HepG2 (cell line): ENCODE data around the gene HDAC4.

ENCODE experiments used
- EP300 ChIP-seq, 3 experiments: sonication (generic) in 1 of 3; formaldehyde crosslinking in 1 of 3; IDR thresholded peaks; 2 replicates each; pipeline versions ENCODE4 v1.5.1 to v1.6.1; 2011 to 2020; ENCODE audit warnings: low read depth in 2 of 3, low read length in 2 of 3, borderline replicate concordance in 1 of 3, improper control_type of control experiment in 1 of 3, mild to moderate bottlenecking in 1 of 3, missing genetic modification reagents in 1 of 3, moderate library complexity in 1 of 3
- RBFOX2 ChIP-seq: fragments of 200-400 bp; formaldehyde crosslinking; IDR thresholded peaks from 2 replicates; pipeline ENCODE4 v1.6.1; 2017; ENCODE audit warnings: low read depth, mild to moderate bottlenecking, low read length
- ZNF260 ChIP-seq: sonication (generic); formaldehyde crosslinking; IDR thresholded peaks from 2 replicates; pipeline ENCODE4 v1.4.0; 2020; ENCODE audit warnings: missing genetic modification reagents, low read depth, mild to moderate bottlenecking, borderline replicate concordance
- ZNF337 ChIP-seq: sonication (generic); formaldehyde crosslinking; IDR thresholded peaks from 2 replicates; pipeline ENCODE4 v1.5.1; 2020; ENCODE audit warnings: missing genetic modification reagents, low read depth, mild to moderate bottlenecking, borderline replicate concordance
- TF ChIP-seq, protein P1 (sequence below), 2 experiments: sonication (generic) in 1 of 2; formaldehyde crosslinking in 1 of 2; IDR thresholded peaks; 2 replicates each; pipeline versions ENCODE4 v1.4.0 to v1.6.1; 2018 to 2020; ENCODE audit warnings: missing genetic modification reagents in 2 of 2, borderline replicate concordance in 1 of 2, low read depth in 1 of 2, mild to moderate bottlenecking in 1 of 2, missing biosample characterization in 1 of 2
- TF ChIP-seq, protein P2 (sequence below): sonication (generic); formaldehyde crosslinking; IDR thresholded peaks from 2 replicates; pipeline ENCODE4 v1.5.1; 2020; ENCODE audit warnings: mild to moderate bottlenecking, missing genetic modification reagents
- TF ChIP-seq, protein P3 (sequence below), 2 experiments: sonication (generic) in 1 of 2; formaldehyde crosslinking in 1 of 2; IDR thresholded peaks; 2 replicates each; pipeline versions ENCODE4 v1.6.1 to v1.9.0; 2014 to 2022; ENCODE audit warnings: antibody characterized with exemption in 1 of 2, borderline replicate concordance in 1 of 2, inconsistent platforms in 1 of 2, low read depth in 1 of 2, missing genetic modification reagents in 1 of 2

DNA sequence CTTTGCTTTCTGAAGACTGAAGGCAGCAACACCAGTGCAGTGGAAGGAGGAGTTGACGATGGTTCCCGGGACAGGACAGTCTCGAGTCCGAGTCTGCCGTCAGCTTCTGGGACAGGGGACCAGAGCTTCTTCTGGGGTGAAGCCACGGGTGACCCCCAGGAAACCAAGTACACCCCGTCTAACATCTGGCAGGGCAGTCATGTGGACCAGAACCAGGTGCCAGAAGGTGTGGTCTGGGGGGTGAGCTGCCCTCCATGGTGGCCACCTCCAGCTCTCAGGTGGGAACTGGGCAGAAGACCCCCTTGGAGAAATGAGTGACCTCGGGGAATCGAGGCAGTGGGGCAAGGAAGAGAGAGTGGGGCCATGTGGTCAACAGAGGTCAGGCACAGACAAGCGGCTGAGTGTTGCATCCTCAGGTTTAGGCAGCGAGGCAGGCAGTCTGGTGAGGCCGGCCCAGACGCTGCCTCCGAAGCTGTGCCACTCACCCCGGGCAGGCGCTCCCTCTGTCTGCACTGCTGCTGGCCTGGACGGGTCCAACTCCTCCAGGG is 204.3 kb downstream of the HDAC4 start:
- TF ChIP-seq EP300 (IDR thresholded peaks at IDR 0.05; ENCODE audit: low read depth in 2 of 2, low read length in 2 of 2) (no peak), EP300 (CRISPR knock-in tag; IDR thresholded peaks at IDR 0.05; ENCODE audit: borderline replicate concordance) (no peak), RBFOX2 (no peak), ZNF260 (CRISPR knock-in tag) (no peak), ZNF337 (CRISPR knock-in tag) (no peak)
- TF ChIP-seq, protein P1, sequence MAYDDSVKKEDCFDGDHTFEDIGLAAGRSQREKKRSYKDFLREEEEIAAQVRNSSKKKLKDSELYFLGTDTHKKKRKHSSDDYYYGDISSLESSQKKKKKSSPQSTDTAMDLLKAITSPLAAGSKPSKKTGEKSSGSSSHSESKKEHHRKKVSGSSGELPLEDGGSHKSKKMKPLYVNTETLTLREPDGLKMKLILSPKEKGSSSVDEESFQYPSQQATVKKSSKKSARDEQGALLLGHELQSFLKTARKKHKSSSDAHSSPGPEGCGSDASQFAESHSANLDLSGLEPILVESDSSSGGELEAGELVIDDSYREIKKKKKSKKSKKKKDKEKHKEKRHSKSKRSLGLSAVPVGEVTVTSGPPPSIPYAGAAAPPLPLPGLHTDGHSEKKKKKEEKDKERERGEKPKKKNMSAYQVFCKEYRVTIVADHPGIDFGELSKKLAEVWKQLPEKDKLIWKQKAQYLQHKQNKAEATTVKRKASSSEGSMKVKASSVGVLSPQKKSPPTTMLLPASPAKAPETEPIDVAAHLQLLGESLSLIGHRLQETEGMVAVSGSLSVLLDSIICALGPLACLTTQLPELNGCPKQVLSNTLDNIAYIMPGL (CRISPR knock-in tag; IDR thresholded peaks at IDR 0.05; ENCODE audit: borderline replicate concordance in 1 of 2, low read depth in 1 of 2): no peak
- TF ChIP-seq, protein P2, sequence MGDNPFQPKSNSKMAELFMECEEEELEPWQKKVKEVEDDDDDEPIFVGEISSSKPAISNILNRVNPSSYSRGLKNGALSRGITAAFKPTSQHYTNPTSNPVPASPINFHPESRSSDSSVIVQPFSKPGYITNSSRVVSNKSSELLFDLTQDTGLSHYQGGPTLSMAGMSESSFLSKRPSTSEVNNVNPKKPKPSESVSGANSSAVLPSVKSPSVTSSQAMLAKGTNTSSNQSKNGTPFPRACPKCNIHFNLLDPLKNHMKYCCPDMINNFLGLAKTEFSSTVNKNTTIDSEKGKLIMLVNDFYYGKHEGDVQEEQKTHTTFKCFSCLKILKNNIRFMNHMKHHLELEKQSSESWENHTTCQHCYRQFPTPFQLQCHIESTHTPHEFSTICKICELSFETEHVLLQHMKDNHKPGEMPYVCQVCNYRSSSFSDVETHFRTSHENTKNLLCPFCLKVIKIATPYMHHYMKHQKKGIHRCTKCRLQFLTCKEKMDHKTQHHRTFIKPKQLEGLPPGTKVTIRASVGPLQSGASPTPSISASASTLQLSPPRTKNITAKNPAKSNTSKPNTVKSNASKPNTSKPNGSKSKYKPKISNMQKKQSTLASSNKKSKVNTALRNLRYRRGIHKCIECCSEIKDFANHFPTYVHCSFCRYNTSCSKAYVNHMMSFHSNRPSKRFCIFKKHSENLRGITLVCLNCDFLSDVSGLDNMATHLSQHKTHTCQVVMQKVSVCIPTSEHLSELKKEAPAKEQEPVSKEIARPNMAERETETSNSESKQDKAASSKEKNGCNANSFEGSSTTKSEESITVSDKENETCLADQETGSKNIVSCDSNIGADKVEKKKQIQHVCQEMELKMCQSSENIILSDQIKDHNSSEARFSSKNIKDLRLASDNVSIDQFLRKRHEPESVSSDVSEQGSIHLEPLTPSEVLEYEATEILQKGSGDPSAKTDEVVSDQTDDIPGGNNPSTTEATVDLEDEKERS: no peak
- TF ChIP-seq, protein P3, sequence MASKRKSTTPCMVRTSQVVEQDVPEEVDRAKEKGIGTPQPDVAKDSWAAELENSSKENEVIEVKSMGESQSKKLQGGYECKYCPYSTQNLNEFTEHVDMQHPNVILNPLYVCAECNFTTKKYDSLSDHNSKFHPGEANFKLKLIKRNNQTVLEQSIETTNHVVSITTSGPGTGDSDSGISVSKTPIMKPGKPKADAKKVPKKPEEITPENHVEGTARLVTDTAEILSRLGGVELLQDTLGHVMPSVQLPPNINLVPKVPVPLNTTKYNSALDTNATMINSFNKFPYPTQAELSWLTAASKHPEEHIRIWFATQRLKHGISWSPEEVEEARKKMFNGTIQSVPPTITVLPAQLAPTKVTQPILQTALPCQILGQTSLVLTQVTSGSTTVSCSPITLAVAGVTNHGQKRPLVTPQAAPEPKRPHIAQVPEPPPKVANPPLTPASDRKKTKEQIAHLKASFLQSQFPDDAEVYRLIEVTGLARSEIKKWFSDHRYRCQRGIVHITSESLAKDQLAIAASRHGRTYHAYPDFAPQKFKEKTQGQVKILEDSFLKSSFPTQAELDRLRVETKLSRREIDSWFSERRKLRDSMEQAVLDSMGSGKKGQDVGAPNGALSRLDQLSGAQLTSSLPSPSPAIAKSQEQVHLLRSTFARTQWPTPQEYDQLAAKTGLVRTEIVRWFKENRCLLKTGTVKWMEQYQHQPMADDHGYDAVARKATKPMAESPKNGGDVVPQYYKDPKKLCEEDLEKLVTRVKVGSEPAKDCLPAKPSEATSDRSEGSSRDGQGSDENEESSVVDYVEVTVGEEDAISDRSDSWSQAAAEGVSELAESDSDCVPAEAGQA (IDR thresholded peaks at IDR 0.05; ENCODE audit: low read depth): no peak
- TF ChIP-seq, protein P3 (CRISPR knock-in tag; IDR thresholded peaks at IDR 0.05; ENCODE audit: borderline replicate concordance): no peak
